ENCODE measurements around the gene NSD2. TPM values are rescaled to one million over a fixed set of nuclear protein-coding genes. Genes with fewer than 3 reads are reported as not detected.
"Not testable (repeated sequence)": the region's sequence is repeated elsewhere in the genome, so short reads cannot be mapped to it uniquely, and the experiment has no call there.

NSD2 gene
- 10 to 100 TPM; 30.0 to 38.7 TPM for total RNA-seq
- long read RNA-seq, partial matches to known transcripts, result 6 of 8 reads
- long read RNA-seq, other reads (novel, unspliced or antisense), result 2 of 8 reads

- DNase-seq (peak; percentile 91), ATAC-seq (peak; percentile 88 to 94)
- intact Hi-C loops (cut with DNase I), result loop anchor here in 1 of 2 donors (1.0 kb wide), 1 partner anchor 15 kb away; the partner anchor contains the start of gene LETM1
Observed at GRCh38 chr4:1870578-1871443, at the start of gene NSD2. NSD2 (plus strand) TSS chr4:1871393; CDS start chr4:1900655, 29,262 bp downstream.

GRCh38 chr4:1821679-1822567, 49.3 kb upstream of the NSD2 start:
- no peak for DNase-seq
- intact Hi-C loops (cut with DNase I), result no loop called here
- no peak for ATAC-seq

GRCh38 chr4:1822568-1823544, 48.3 kb upstream of the NSD2 start:
- no peak for DNase-seq
- no peak for ATAC-seq
- intact Hi-C loops (cut with DNase I), result no loop called here

- DNase-seq, result no peak
- intact Hi-C loops (cut with DNase I), result no loop called here
- ATAC-seq, result no peak
Observed at GRCh38 chr4:1823545-1823932, 47.7 kb upstream of the NSD2 start.

GRCh38 chr4:1824746-1825145, 46.4 kb upstream of the NSD2 start:
- no peak for ATAC-seq
- no peak for DNase-seq
- intact Hi-C loops (cut with DNase I), result no loop called here

- DNase-seq (no peak), ATAC-seq (no peak)
- intact Hi-C loops (cut with DNase I), result no loop called here
Observed at GRCh38 chr4:1825326-1825725, 45.9 kb upstream of the NSD2 start.

- intact Hi-C loops (cut with DNase I), result no loop called here
- ATAC-seq (no peak), DNase-seq (no peak)
Observed at GRCh38 chr4:1826531-1827350, 44.5 kb upstream of the NSD2 start.

GRCh38 chr4:1830234-1830633, 41.0 kb upstream of the NSD2 start:
- intact Hi-C loops (cut with DNase I), result no loop called here
- ATAC-seq (no peak), DNase-seq (no peak)

- no peak for ATAC-seq
- intact Hi-C loops (cut with DNase I), result no loop called here
- DNase-seq, result no peak
Observed at GRCh38 chr4:1830642-1831228, 40.5 kb upstream of the NSD2 start.

GRCh38 chr4:1831331-1831730, 39.9 kb upstream of the NSD2 start:
- intact Hi-C loops (cut with DNase I), result no loop called here
- ATAC-seq (no peak), DNase-seq (no peak)

GRCh38 chr4:1832690-1833089, 38.5 kb upstream of the NSD2 start:
- DNase-seq, result no peak
- intact Hi-C loops (cut with DNase I), result no loop called here
- no peak for ATAC-seq

- no peak for DNase-seq
- no peak for ATAC-seq
- intact Hi-C loops (cut with DNase I), result no loop called here
Observed at GRCh38 chr4:1833307-1834046, 37.7 kb upstream of the NSD2 start.

- DNase-seq (no peak), ATAC-seq (no peak)
- intact Hi-C loops (cut with DNase I), result no loop called here
Observed at GRCh38 chr4:1834047-1834775, 37.0 kb upstream of the NSD2 start.

GRCh38 chr4:1835836-1836235, 35.4 kb upstream of the NSD2 start:
- intact Hi-C loops (cut with DNase I); DNase-seq; ATAC-seq: not testable (repeated sequence)

- no peak for ATAC-seq
- no peak for DNase-seq
- intact Hi-C loops (cut with DNase I), result no loop called here
Observed at GRCh38 chr4:1836650-1837049, 34.5 kb upstream of the NSD2 start.

GRCh38 chr4:1837069-1837468, 34.1 kb upstream of the NSD2 start:
- intact Hi-C loops (cut with DNase I), result no loop called here
- ATAC-seq (no peak), DNase-seq (no peak)
